ENCODE data around the gene KIAA1549. TPM values are rescaled to one million over a fixed set of nuclear protein-coding genes. Genes with fewer than 3 reads are reported as not detected.

KIAA1549 gene
- total RNA-seq, 1 donor: 3.7 TPM

- no peak for DNase-seq (ENCODE audit: low read depth)
- TF ChIP-seq CTCF (IDR thresholded peaks at IDR 0.05; ENCODE audit: insufficient read depth, low read length): no peak
- no peak overlapping the region for H3K4me3 ChIP-seq (ENCODE audit: low read depth, low read length)
Measured at GRCh38 chr7:138964624-138965436, 16.4 kb downstream of the KIAA1549 start.

- no peak for DNase-seq (ENCODE audit: low read depth)
- TF ChIP-seq CTCF (IDR thresholded peaks at IDR 0.05; ENCODE audit: insufficient read depth, low read length): no peak
Measured at GRCh38 chr7:138963675-138964074, 17.5 kb downstream of the KIAA1549 start.

GRCh38 chr7:138962561-138963270, 18.5 kb downstream of the KIAA1549 start:
- no peak overlapping the region for H3K4me3 ChIP-seq (ENCODE audit: low read depth, low read length)
- no peak for DNase-seq (ENCODE audit: low read depth)
- TF ChIP-seq CTCF (IDR thresholded peaks at IDR 0.05; ENCODE audit: insufficient read depth, low read length): no peak

More at GRCh38 chr7:138963675-138964074, 17.5 kb downstream of the KIAA1549 start:
- no peak overlapping the region for H3K4me3 ChIP-seq (ENCODE audit: low read depth, low read length)

- DNase-seq (ENCODE audit: low read depth): peak; percentile 11
Measured at GRCh38 chr7:138961159-138961558, 20.0 kb downstream of the KIAA1549 start.

GRCh38 chr7:138958391-138958956, 22.7 kb downstream of the KIAA1549 start:
- no peak for TF ChIP-seq CTCF (IDR thresholded peaks at IDR 0.05; ENCODE audit: insufficient read depth, low read length)
- no peak for DNase-seq (ENCODE audit: low read depth)
- no peak overlapping the region for H3K4me3 ChIP-seq (ENCODE audit: low read depth, low read length)

More at GRCh38 chr7:138961159-138961558, 20.0 kb downstream of the KIAA1549 start:
- H3K4me3 ChIP-seq (ENCODE audit: low read depth, low read length): no peak overlapping the region
- TF ChIP-seq CTCF (IDR thresholded peaks at IDR 0.05; ENCODE audit: insufficient read depth, low read length): no peak

GRCh38 chr7:138957753-138958390, 23.3 kb downstream of the KIAA1549 start:
- no peak for TF ChIP-seq CTCF (IDR thresholded peaks at IDR 0.05; ENCODE audit: insufficient read depth, low read length)
- no peak for DNase-seq (ENCODE audit: low read depth)
- H3K4me3 ChIP-seq (ENCODE audit: low read depth, low read length): no peak overlapping the region

All from fibroblast of the aortic adventitia (primary cell).